Stimulated activated CD4-positive, alpha-beta T cell treated with anti-CD3 and anti-CD28 coated beads, Interleukin-15, amount 100 ng/mL, for 48 hours (primary cell): ENCODE measurements around the gene LTBP3.

Experiments
- DNase-seq, 2 donors: peaks; one replicate each; pipeline ENCODE4 v3.0.0-alpha.2; 2020; ENCODE audit warnings: low read depth in 2 of 2

LTBP3 gene

GRCh38 chr11:65496304-65497140 is 61.6 kb downstream of the LTBP3 start:
- no peak for DNase-seq

GRCh38 chr11:65493367-65494176 is 64.6 kb downstream of the LTBP3 start:
- DNase-seq = no peak

GRCh38 chr11:65492637-65493366 is 65.4 kb downstream of the LTBP3 start:
- DNase-seq = no peak

- no peak for DNase-seq
These were observed 65.8 kb downstream of the LTBP3 start for GRCh38 chr11:65492387-65492636.

- DNase-seq = no peak
These were observed 66.4 kb downstream of the LTBP3 start for GRCh38 chr11:65491614-65492386.

GRCh38 chr11:65491163-65491465 is 67.0 kb downstream of the LTBP3 start:
- DNase-seq = no peak

GRCh38 chr11:65489706-65490320 is 68.3 kb downstream of the LTBP3 start:
- DNase-seq = no peak

GRCh38 chr11:65489035-65489705 is 69.0 kb downstream of the LTBP3 start:
- DNase-seq = no peak
